ENCODE data around the gene WDR6. TPM values are rescaled to one million over a fixed set of nuclear protein-coding genes. Genes with fewer than 3 reads are reported as not detected.

The WDR6 gene
- total RNA-seq, 1 experiment from 2014 or later = 138 TPM

DNA sequence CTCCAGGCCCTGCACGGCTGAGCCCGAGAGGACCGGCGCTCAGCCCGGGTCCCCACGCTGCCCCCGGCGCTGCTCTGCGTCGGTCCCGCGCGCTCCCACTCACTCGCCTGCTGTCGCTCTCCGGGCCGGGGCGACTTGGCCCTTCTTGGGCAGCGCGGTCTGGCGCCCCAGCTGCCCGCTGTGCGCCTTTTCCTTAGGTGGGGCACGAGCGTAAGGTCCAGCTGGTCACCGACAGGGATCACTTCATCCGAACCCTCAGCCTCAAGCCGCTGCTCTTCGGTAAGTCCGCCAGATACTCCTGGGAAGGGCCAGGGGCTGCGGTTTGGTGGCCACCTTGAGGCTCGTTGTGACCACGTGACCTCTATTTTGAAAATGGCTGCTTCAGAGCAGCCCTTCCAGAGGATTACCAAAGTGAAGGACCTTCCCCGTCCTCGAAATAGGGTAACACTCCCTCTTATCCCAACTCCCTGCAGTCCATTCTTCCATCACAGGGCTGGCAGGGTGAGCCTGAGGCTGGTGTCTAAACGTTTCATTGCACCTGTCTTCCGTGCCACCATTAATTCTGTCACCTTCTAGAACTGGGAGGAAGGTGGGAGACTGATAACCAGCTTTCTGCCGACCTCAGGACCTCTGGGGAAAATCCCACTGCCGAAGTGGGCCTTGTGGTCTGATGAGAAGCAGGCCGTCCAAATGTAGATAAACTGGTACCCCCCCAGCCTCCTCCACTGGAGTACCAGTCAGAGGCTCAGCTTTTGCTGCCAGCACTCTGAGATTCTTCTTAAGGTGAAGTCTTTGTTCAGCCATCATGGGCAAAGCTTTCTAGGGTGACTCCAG lies 16.3 kb upstream of the WDR6 start:
- no TSS peak for BruUV-seq (replicated peaks)
- DNase-seq = peak; percentile 32
- TF ChIP-seq, protein P1, sequence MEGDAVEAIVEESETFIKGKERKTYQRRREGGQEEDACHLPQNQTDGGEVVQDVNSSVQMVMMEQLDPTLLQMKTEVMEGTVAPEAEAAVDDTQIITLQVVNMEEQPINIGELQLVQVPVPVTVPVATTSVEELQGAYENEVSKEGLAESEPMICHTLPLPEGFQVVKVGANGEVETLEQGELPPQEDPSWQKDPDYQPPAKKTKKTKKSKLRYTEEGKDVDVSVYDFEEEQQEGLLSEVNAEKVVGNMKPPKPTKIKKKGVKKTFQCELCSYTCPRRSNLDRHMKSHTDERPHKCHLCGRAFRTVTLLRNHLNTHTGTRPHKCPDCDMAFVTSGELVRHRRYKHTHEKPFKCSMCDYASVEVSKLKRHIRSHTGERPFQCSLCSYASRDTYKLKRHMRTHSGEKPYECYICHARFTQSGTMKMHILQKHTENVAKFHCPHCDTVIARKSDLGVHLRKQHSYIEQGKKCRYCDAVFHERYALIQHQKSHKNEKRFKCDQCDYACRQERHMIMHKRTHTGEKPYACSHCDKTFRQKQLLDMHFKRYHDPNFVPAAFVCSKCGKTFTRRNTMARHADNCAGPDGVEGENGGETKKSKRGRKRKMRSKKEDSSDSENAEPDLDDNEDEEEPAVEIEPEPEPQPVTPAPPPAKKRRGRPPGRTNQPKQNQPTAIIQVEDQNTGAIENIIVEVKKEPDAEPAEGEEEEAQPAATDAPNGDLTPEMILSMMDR (IDR thresholded peaks at IDR 0.05; ENCODE audit: unreplicated experiment) = no peak
- intact Hi-C loops (cut with micrococcal nuclease; ENCODE audit: unreplicated experiment) = no loop called here
- Mint-ChIP-seq H3K27me3 (ENCODE audit: unreplicated experiment) (no peaks in the 10 kb centered on the region), H3K9me3 (ENCODE audit: low read depth, unreplicated experiment) (no peaks in the 10 kb centered on the region), H3K4me3 (ENCODE audit: low read depth, unreplicated experiment) (peak overlapping the region; percentile 96), H3K36me3 (ENCODE audit: insufficient read depth, unreplicated experiment) (peaks cover 33% of the 10 kb centered on the region), H3K4me1 (ENCODE audit: low read depth, unreplicated experiment) (peaks cover 9% of the 10 kb centered on the region), H3K27ac (ENCODE audit: unreplicated experiment) (peak overlapping the region; percentile 81)
- CTCF ChIA-PET = interaction anchor here (1.0 to 1.7 kb wide), 2 partner anchors 16 to 349 kb away, joined by 3 to 8 read pairs; partner anchors contain the start of genes USP4 and WDR6

DNA sequence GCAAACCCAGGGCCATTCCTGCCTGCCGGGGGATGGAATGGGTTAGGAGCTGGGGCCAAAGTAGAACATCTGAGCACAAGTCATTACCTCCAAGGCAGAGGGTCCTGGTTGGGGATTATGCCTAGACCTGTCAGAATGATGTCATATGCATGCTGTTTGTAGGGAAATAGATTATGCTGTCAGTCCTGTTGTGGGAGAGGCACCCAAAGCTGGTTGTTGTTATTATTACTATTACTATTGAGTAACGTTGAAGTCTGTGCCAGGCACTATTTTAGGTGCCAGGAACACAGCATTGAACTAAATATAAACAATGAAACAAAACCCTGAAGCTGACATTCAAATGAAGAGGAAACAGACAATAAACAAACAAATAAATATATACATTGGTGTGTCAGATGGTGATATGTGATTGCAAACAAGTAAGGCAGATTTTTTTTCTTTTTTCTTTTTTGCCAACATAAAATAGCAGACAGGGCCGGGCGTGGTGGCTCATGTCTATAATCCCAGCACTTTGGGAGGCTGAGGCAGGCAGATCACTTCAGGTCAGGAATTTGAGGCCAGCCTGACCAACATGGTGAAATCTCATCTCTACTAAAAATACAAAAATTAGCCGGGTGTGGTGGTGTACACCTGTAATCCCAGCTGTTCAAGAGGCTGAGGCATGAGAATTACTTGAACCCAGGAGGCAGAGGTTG lies 15.2 kb upstream of the WDR6 start:
- CTCF ChIA-PET = interaction anchor here (1.7 kb wide), 1 partner anchor 15 kb away, joined by 8 read pairs; the partner anchor contains the start of gene WDR6
- intact Hi-C loops (cut with micrococcal nuclease; ENCODE audit: unreplicated experiment) = no loop called here

DNA sequence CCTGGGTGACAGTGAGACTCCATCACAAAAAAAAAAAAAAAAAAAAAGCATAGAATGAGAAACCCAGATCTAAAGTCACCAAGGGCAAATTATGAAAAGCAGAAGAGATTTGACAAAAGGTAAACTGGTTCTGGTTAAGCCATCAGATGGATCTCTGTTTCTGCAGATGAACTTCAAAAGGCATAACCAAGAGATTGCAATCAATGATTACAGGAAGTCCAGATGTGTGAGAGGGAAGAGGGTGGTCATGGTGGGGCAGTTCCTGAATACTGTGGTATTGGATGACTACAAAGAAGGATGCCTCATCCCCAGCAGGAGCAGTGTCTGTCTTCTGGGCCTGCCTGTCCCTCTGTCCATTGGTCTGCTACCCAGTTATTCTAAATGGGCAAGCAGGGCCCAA lies 13.4 kb upstream of the WDR6 start:
- intact Hi-C loops (cut with micrococcal nuclease; ENCODE audit: unreplicated experiment) = no loop called here
- Mint-ChIP-seq H3K4me3 (ENCODE audit: low read depth, unreplicated experiment) (no peak overlapping the region), H3K27ac (ENCODE audit: unreplicated experiment) (no peak overlapping the region), H3K27me3 (ENCODE audit: unreplicated experiment) (no peaks in the 10 kb centered on the region), H3K36me3 (ENCODE audit: insufficient read depth, unreplicated experiment) (peaks cover 30% of the 10 kb centered on the region), H3K4me1 (ENCODE audit: low read depth, unreplicated experiment) (peaks cover 9% of the 10 kb centered on the region), H3K9me3 (ENCODE audit: low read depth, unreplicated experiment) (no peaks in the 10 kb centered on the region)
- TF ChIP-seq, protein P1 (IDR thresholded peaks at IDR 0.05; ENCODE audit: unreplicated experiment) = no peak
- CTCF ChIA-PET = interaction anchor here (0.7 kb wide), 1 partner anchor 9 kb away, joined by 5 read pairs; no protein-coding TSS in a partner anchor
- DNase-seq = no peak
- BruUV-seq (replicated peaks) = no TSS peak

More for the DNA sequence above, 15.2 kb upstream of the WDR6 start:
- Mint-ChIP-seq H3K36me3 (ENCODE audit: insufficient read depth, unreplicated experiment) (peaks cover 31% of the 10 kb centered on the region), H3K27ac (ENCODE audit: unreplicated experiment) (no peak overlapping the region), H3K9me3 (ENCODE audit: low read depth, unreplicated experiment) (no peaks in the 10 kb centered on the region), H3K27me3 (ENCODE audit: unreplicated experiment) (no peaks in the 10 kb centered on the region), H3K4me3 (ENCODE audit: low read depth, unreplicated experiment) (peak overlapping the region; percentile 96), H3K4me1 (ENCODE audit: low read depth, unreplicated experiment) (peaks cover 9% of the 10 kb centered on the region)
- DNase-seq = no peak
- TF ChIP-seq, protein P1 (IDR thresholded peaks at IDR 0.05; ENCODE audit: unreplicated experiment) = no peak
- TSS peak; percentile 49 for BruUV-seq (replicated peaks)

DNA sequence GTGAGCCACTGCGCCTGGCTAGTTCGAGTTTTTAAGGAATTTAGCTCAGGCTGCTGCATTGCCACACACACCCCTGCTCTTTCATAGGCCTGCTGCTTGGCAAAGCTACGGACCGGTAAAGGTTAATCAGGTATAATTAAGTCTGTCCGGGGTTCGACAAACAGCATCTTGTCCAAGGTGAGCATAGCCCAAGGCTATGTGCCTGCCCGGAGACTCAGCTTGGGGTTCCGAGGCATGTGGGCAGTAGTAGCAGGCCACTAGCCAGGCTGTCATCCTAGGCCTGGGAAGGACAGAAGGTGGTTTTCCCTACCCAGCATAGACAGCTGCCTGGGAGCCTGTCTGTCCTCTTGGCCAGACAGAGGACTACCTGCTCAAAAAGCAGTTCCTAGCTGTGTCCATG lies 10.6 kb upstream of the WDR6 start:
- CTCF ChIA-PET = no interaction called here
- no peak overlapping the region for H3K27ac Mint-ChIP-seq (ENCODE audit: unreplicated experiment)

More for the DNA sequence above, 10.6 kb upstream of the WDR6 start:
- TF ChIP-seq, protein P1 (IDR thresholded peaks at IDR 0.05; ENCODE audit: unreplicated experiment) = no peak
- no TSS peak for BruUV-seq (replicated peaks)
- no peaks in the 10 kb centered on the region for H3K27me3 Mint-ChIP-seq (ENCODE audit: unreplicated experiment)
- no peaks in the 10 kb centered on the region for H3K9me3 Mint-ChIP-seq (ENCODE audit: low read depth, unreplicated experiment)
- H3K4me3 Mint-ChIP-seq (ENCODE audit: low read depth, unreplicated experiment) = no peak overlapping the region
- peaks cover 6% of the 10 kb centered on the region for H3K4me1 Mint-ChIP-seq (ENCODE audit: low read depth, unreplicated experiment)
- intact Hi-C loops (cut with micrococcal nuclease; ENCODE audit: unreplicated experiment) = no loop called here
- H3K36me3 Mint-ChIP-seq (ENCODE audit: insufficient read depth, unreplicated experiment) = peaks cover 10% of the 10 kb centered on the region
- DNase-seq = no peak
